ENCODE results near the gene TRPV5. TPM values are rescaled to one million over a fixed set of nuclear protein-coding genes. Genes with fewer than 3 reads are reported as not detected.

TRPV5 gene
- total and polyA plus RNA-seq, 4 donors = not detected

Other genes with a start within 250 kb of the TRPV5 start
- 1 to 10 TPM; 5.6 to 6.3 TPM for gene PRSS1, start 184.3 kb downstream of the TRPV5 start, total RNA-seq
- gene PRSS1, start 184.3 kb downstream of the TRPV5 start, polyA plus RNA-seq = 10 to 100 TPM in 1 of 2 donors, 1 to 10 TPM in 1; 8.7 to 19.9 TPM
- gene PRSS2, start 162.8 kb downstream of the TRPV5 start, total RNA-seq = 10 to 100 TPM in 1 of 2 donors, 1 to 10 TPM in 1; 9.3 to 12.0 TPM
- gene PRSS2, start 162.8 kb downstream of the TRPV5 start, polyA plus RNA-seq = 10 to 100 TPM; 19.1 to 24.4 TPM
- 10 to 100 TPM; 11.6 to 17.7 TPM for gene EPHB6, start 78.7 kb downstream of the TRPV5 start, total RNA-seq
- 100 to 1,000 TPM in 1 of 2 donors, 10 to 100 TPM in 1; 12.1 to 125 TPM for gene EPHB6, start 78.7 kb downstream of the TRPV5 start, polyA plus RNA-seq
- under 1 TPM in 1 of 2 donors, not detected in 1; 0.33 TPM for gene TRPV6, start 48.0 kb downstream of the TRPV5 start, total RNA-seq
- under 1 TPM; 0.50 to 0.69 TPM for gene TRPV6, start 48.0 kb downstream of the TRPV5 start, polyA plus RNA-seq
- gene LLCFC1, start 5.7 kb upstream of the TRPV5 start, total RNA-seq = not detected
- gene LLCFC1, start 5.7 kb upstream of the TRPV5 start, polyA plus RNA-seq = not detected
- 1 to 10 TPM in 1 of 2 donors, under 1 TPM in 1; 0.49 to 1.4 TPM for gene KEL, start 28.6 kb upstream of the TRPV5 start, total RNA-seq
- under 1 TPM in 1 of 2 donors, not detected in 1; 0.15 TPM for gene KEL, start 28.6 kb upstream of the TRPV5 start, polyA plus RNA-seq
- under 1 TPM in 1 of 2 donors, not detected in 1; 0.48 TPM for gene OR9A2, start 93.4 kb upstream of the TRPV5 start, total RNA-seq
- gene OR9A2, start 93.4 kb upstream of the TRPV5 start, polyA plus RNA-seq = not detected
- not detected for gene OR6V1, start 118.6 kb upstream of the TRPV5 start, total RNA-seq
- not detected for gene OR6V1, start 118.6 kb upstream of the TRPV5 start, polyA plus RNA-seq
- not detected for gene PIP, start 198.3 kb upstream of the TRPV5 start, total RNA-seq
- gene PIP, start 198.3 kb upstream of the TRPV5 start, polyA plus RNA-seq = not detected
- not detected for gene TAS2R39, start 249.7 kb upstream of the TRPV5 start, total RNA-seq
- not detected for gene TAS2R39, start 249.7 kb upstream of the TRPV5 start, polyA plus RNA-seq

All from aorta (tissue), 4 donors.